NCI-H345 (cell line): ENCODE measurements around the gene MARF1.
"Not testable (repeated sequence)": the region's sequence is repeated elsewhere in the genome, so short reads cannot be mapped to it uniquely, and the experiment has no call there.

ENCODE experiments used
- DNase-seq: peaks from one replicate; lab custom pipeline; 2025; lab: John Stamatoyannopoulos, UW

The MARF1 gene

DNA sequence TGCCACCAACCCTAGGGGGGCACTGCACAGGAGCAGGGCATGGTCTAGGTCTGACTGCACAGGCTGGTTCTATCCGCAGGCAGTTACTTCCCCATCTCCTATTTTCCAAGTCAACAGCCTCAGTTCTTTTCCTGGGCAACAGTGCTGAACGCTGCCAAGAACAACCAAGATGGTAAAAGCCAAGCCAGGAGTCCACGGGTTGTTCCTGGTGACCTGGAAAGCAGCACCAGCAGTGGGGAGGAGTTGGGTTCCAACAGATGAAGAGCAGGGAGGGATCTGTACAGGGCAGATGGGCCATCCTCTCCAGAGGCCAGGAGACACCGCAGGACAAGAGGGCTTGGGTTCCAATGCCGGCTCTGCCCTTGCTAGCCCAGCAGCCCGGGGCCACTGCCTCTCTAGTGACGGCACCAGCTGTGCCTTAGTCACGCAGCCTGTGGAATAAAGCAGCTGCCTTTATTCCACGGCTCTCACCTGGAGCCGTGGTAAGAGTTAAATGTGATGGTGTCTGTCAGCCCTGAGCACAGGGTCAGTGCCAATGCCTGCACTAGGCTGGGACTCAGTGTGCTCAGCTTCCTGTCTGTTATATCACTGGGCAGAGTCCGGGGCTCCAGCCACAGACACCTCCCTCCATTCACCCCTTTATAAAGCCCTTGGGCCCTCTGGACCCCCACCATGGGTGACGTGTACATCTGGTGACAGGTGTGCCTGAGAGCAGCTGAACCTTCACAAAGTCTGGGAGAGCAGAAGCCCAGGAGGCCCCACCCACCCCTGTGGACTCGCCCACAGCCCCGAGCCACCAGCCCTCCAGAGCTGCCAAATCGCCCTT lies 44.9 kb downstream of the MARF1 start:
- no peak for DNase-seq

DNA sequence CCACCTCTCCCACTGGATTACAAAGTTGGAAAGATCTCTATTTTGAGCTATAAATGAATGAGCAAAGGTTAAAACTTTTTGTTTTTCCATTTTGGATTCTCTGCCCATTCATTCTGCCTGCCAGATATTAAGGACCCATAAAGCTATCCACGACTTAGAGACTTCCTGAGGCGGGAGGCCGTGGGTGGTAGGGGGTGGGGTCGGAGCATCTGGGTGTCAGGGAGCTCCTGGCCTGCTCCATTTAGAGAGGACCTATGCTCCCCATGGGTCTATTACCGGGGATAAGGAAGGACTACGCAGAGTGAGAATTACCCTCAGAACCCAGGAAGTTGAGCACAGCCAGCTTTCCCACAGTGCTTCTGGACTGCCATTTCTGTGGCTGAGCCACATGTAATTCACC lies 45.8 kb downstream of the MARF1 start:
- no peak for DNase-seq

DNA sequence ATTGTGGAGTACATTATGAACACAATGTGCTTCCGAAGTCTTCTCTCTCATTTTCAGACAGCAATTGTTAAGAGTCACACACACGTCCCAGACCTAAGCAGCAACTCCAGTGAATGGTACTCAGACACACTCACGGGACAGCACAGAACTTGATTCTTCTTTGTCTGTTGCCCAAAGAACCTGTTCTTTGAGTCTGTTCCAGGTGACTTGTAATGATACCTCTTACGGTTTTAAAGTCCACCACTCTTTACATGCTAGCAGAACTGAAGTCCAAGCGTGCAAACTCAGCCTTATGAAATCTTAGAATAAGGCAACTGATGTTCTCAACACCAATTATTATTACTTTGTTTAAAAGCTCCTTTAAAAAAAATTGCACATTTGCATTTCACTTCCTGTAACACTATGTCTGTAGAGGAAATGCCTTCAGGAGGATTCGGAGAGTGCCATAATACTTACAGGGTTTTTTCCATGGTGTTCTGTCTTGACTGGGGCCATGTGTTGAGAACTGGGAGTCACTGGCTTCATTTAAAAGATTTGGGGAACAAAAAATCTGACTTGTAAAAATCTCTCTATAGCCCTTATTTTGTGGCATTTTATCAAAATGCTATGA lies 48.1 kb downstream of the MARF1 start:
- no peak for DNase-seq

DNA sequence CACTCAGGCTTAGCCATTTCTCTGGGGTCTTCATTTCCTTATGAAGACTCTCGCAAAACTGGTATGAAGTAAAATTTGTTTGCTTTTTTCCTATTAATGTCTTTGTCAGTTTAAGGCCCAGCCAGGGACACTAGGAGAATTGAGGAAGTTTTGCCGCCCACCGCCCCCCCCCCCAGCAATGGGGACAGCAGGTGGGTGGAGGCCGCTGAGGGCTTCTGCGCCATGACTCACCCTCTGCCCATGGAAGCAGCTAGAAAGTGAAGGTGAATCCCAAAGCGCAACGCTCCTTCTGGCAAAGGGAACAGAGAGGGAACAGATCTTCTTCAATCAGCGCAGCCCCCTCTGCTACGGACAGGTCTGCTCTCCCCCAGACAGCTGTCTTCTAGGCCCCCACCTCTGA lies 49.7 kb downstream of the MARF1 start:
- no peak for DNase-seq

DNA sequence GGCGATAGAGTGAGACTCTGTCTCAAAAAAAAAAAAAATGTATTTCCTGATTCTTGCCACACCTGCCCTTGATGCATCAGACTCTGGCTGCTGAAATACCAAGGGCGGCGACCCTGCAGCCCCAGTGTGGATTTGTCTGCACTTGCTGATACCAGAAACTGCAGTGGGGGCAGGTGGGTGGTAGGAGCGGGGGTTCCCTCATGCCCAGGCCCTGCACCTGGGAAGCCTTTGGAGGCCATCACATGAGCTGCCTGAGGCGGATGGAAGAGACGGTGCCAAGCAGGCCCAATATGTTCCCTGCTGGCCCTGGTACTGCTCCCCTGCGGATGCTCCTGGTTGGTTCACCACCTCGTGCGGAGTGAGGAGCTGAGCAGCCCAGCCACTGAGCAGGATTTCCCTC lies 50.6 kb downstream of the MARF1 start:
- DNase-seq = no peak

DNA sequence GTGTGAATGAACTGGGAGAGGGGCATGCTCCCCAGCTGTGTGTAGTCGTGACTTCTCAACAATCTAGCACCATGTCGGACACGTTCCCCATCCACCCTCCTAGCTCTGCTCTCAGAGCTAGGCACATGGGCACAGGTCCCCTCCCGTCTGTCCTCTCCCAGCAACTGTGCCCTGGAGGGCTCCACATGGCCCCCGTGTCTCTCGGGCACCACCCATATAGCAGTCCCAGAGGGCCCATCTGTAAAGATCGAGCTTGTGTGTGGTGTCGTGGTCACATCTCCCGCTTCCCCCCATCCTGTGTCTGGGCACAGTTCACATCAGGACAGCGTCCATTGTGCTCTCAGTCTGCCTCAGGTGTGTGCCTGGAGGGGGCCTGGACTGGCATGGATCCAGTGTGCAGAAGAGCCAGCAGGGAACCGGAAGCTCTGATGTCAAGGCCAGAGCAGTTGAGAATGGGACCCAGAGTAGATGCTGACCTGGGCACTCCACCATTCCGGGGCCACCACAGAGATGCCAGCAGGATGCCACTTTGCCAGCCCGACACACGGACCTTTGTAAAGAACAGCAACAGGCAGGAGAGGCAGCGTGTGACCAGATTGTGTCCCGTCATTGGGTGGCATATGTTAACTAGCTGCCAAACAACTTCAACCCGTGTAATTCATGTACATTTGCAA lies 55.7 kb downstream of the MARF1 start:
- peak; percentile 63 for DNase-seq

DNA sequence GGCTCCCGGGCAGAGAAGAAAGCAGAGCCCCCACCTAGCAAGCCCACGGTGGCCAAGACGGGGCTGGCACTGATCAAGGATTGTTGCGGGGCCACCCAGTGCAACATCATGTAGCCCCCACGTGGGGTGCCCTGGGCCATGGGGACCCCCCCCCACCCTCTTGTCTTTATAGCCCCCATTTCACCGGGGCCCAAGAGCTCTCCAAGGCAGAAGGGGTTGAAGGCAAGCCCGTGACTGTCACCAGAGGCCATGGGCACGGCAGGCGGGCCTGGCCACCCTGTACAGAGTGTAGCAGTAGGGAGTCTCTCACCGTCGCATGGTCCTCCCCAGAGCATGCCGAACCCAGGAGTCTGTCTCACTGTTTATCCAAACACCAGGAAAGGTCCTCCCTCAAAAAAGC lies 56.2 kb downstream of the MARF1 start:
- no peak for DNase-seq

DNA sequence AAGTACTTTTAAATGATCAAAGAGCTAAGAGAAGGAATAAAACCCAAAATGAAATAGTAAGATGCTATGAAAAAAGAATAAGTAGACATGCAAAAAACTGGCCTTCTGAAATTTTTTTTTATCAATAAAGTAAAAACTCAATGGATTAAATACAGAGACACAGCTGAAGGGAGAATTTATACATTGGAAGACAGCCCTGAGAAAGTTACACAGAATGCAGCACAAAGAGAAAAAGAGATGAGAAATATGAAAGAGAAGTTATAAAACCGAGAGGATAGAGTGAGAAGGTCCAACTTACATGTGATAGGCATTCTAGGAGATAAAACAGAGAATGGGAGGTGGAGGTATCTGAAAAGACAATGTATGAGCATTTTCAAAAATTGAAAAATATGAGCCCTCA lies 57.0 kb downstream of the MARF1 start:
- DNase-seq = no peak

DNA sequence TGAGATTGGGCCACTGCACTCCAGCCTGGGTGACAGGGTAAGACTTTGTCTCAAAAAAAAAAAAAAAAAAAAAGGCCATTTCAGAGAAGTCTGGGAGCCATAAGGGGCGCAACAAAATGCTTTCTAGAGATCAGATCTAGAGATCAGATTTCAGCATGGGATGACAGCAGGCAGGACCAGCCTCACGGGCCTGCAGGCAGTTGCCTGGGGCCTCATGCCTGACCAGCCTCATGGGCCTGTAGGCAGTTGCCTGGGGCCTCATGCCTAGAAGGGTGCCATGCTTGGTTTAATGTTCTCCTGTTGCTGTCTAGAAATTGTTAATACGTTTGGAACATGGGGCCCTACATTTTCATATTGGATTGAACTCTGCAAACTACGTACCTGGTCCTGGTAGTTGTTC lies 59.4 kb downstream of the MARF1 start:
- DNase-seq = no peak

DNA sequence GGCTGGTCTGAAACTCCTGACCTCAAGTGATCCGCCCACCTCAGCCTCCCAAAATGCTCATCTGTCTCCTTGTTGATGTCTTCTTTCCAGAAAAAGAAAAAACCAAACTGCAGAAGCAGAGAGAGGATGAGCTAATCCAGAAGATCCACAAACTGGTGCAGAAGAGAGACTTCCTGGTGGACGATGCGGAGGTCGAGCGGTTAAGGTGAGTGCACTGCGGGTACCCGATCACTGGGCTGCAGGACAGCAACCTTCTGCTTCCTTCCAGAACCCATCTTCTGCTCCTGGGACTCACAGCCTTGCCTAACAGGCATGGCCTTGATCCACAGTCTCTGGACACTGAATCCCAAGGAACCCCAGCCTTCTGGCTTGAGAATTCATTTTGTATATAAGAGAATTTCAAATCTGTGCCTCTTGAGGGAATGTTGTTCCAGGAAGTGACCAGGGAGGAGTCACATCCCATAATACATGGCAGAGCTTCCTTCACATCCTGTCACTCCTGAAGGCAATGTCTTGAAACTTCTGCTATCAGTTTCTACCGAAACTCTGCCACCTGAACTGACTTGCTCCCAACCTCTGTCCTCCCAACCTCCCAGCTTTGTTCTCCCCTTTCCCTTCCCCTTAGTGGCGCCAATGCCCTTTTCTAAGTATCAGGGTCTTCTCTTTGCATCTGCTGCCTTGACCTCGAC lies 61.7 kb downstream of the MARF1 start:
- no peak for DNase-seq

DNA sequence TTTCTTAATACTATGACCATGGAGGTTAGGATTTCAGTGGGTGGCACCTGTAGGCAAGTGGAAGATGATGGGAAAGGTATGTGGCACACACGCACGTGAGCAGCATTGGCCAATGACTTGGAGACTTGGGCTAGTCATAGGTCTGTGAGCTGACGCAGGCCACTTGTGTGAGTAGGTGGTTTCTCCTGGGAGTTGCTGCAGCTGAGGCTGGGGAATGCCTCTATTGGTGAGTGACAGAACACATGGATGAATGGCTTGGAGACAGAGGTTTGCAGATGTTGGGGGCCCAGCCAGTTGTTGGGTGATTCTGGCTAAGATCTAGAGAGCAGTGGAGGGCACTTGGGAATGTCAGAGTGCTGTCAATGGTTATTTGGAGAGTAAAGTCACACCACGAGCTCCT lies 64.1 kb downstream of the MARF1 start:
- no peak for DNase-seq

DNA sequence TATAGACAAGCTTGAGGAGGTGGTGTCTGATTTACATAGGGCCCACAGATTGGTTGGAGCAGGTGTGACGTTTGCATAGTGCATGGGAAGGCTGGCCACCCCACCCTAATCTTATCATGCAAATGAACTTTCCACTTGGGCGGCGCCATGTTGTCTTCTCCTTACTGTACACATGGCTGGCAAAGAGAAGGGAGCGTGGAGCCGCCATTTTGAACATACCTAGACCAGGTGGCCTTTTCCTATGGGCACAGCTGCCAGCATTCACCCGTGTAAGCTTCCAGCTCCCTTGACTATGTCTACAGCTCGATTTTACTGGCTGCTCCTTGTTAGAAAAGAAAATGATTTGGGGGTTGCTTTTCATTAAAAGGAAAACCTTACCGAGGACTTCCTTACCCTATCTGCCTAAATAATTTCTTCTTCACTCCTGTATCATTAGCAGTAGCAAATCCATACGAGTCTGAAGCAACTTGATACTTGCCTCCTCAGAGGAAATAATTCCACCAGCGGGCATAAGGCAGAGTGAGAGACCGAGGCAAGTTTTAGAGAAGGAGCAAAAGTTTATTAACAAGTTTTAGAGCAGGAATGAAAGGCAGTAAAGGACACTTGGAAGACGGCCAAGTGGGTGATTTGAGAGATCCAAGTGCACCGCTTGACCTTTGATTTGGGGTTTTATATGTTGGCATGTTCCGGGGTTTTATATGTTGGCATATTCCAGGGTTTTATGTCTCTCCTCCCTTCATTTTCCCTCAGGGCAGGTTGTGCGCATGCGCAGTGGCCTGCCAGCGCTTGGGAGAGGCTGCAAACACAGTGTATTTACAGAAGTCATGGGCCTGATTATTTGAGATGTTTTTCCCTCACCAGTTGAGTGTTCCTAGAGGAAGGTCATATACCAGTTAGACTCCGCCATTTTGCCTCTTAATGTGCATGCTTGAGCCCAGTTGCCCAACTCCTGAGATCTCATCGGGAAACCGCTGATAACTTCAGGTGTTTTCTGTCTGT lies 65.7 kb downstream of the MARF1 start:
- no peak for DNase-seq

DNA sequence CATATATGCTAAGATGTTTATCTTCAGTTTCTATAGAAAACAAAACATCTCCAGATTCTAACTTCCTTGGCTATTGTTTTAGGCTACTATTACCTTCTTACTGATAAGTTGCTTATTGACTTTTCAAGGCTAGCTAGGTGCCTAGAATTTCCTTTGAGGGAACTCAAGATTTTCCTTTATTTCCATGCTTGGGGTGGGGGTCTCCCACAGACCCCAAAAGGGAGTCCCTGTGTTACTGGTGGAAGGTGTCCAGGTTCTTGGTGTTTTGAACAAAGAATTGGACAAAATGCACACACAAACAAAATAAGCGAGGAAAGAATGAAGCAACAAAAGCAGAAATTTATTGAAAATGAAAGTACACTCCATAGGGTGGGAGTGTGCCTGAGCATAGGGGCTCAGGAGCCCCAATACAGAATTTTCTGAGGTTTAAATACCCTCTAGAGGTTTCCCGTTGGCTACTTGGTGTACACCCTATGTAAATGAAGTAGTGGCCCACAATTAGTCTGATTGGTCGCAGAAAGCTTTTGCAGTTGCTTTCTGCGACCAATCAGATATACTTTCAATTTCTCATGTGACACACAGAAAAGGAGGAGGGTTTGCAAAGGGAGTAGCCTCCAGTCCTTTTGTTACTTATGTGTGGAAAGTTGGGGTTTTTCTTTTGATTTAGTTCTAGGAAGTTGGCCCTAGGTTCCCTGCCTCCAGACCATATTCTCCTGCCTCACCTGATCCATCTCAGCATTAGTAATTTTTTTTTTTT lies 67.5 kb downstream of the MARF1 start:
- DNase-seq = no peak

DNA sequence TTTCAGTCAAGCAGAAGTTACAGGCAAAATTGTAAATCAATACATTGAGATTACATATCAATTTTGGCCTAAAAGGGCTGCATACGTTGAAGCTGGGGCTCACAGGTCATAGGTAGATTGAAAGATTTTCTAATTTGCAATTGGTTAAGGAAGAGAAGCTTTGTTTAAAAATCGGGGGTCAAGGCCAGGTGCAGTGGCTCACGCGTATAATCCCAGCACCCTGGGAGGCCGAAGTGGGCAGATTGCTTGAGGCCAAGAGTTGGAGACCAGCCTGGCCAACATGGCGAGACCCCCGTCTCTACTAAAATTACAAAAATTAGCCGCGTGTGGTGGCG lies 68.4 kb downstream of the MARF1 start:
- no peak for DNase-seq

DNA sequence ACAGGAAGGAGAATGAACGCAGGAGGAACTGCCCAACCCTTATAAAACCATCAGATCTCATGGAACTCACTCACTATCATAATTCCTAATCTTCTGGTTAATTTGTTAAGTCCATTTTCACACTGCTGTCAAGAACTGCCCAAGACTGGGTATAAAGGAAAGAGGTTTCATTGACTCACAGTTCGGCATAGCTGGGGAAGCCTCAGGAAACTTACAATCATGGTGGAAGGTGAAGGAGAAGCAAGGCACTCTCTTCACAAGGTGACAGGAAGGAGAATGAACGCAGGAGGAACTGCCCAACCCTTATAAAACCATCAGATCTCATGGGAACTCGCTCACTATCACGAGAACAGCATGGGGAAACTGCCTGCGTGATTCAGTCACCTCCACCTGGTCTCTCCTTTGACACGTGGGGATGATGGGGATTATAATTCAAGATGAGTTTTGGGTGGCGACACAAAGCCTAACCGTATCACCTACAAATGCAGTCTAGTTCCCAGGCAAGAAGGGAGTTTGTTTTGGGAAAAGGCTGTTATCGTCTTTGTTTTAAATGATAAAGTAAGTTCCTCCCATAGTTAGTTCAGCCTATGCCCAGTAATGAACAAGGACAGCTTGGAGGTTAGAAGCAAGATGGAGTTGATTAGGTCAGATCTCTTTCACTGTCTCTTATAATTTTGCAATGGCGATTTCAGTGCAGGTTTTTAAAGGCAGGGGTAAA lies 68.9 kb downstream of the MARF1 start:
- DNase-seq = not testable (repeated sequence)

DNA sequence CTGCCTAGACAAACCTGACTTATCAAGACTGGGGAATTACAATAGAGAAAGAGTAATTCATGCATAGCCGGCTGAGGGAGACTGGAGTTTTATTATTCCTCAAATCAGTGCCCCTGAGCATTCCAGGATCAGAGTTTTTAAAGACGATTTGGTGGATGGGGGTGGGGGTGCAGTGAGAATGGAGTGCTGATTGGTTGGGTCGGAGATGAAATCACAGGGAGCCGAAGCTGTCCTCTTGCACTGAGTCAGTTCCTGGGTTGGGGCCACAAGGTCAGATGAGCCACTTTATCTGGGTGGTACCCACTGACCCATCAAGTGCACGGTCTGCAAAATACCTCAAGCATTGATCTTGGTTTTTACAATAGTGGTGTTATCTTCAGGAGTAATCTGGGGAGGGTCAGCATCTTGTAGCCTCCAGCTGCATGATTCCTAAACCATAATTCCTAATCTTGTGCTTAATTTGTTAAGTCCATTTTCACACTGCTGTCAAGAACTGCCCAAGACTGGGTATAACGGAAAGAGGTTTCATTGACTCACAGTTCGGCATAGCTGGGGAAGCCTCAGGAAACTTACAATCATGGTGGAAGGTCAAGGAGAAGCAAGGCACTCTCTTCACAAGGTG lies 69.6 kb downstream of the MARF1 start:
- DNase-seq = no peak

DNA sequence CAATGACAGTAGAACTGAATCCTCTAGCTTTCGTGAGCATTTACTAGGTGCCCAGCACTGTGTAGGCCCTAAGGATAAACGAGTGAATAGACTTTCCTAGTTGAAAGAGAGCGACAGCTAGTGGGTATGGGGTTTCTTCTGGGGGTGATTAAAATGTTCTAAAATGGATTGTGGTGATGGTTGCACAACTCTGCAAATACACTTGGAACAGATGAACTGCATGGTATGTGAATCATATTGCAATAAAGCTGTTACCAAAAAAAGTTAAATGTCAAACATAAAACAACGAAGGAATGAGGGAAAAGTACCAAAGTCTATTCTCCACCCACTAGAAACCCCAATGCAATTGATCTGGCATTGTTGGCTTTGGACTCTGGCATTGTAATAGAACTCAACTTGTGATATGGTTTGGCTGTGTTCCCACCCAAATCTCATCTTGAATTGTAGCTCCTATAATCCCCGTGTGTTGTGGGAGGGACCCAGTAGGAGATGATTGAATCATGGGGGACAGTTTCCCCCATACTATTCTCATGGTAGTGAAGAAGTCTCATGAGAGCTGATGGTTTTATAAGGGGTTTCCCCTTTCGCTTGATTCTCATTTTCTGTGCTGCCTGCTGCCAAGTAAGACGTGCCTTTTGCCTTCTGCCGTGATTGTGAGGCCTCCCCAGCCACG lies 70.5 kb downstream of the MARF1 start:
- DNase-seq = no peak

DNA sequence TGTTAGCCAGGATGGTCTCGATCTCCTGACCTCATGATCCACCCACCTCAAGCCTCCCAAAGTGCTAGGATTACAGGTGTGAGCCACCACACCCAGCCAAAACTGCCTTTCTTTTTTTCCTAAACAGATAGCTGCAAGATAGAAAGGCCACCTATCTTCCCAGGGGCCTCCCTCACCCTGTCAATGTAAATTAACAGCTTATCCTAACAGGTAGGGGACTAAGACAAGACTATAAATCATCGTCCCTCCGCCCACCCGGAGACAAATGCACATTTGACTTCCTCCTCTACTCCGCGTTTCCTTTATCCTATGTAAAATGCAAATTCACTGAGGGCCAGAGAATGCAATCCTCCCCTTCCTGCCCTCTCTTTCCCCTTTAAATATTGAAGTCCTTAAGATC lies 71.4 kb downstream of the MARF1 start:
- no peak for DNase-seq

DNA sequence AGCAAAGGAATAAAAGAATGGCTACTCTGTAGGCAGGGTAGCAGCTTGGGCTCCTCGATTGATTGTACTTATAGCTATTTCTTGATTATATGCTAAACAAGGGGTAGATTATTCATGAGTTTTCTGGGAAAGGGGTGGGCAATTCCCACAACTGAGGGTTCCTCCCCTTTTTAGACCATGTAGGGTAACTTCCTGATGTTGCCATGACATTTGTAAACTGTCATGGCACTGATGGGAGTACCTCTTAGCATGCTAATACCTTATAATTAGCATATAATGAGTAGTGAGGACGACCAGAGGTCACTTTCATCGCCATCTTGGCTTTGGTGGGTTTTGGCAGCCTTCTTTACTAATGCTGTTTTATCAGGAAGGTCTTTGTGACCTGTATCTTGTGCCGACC lies 72.3 kb downstream of the MARF1 start:
- DNase-seq = not testable (repeated sequence)
